Mesothelial cell of epicardium (in vitro differentiated cells): ENCODE results near the gene YIF1B. TPM values are rescaled to one million over a fixed set of nuclear protein-coding genes. Genes with fewer than 3 reads are reported as not detected.
A peak's percentile ranks its signal among the peaks of the same experiment; 100 is the strongest.

Experiments used
- DNase-seq, 2 experiments: peaks; one replicate each; pipeline ENCODE4 v3.0.0; 2021; ENCODE audit warnings: low spot score in 2 of 2; ENCODE audit not compliant: unreplicated experiment in 2 of 2
- H3K27ac Mint-ChIP-seq: 2 replicates; pipeline ENCODE4 v1.8.0; 2021; ENCODE audit warnings: mixed read lengths
- H3K27me3 Mint-ChIP-seq: 2 replicates; pipeline ENCODE4 v1.8.0; 2021; ENCODE audit warnings: low read depth, mixed read lengths
- H3K36me3 Mint-ChIP-seq: 2 replicates; pipeline ENCODE4 v1.8.0; 2021; ENCODE audit warnings: mixed read lengths
- H3K4me1 Mint-ChIP-seq: 2 replicates; pipeline ENCODE4 v1.8.0; 2021; ENCODE audit warnings: mixed read lengths
- H3K4me3 Mint-ChIP-seq: 2 replicates; pipeline ENCODE4 v1.8.0; 2021; ENCODE audit warnings: mild to moderate bottlenecking, moderate library complexity, mixed read lengths
- H3K9me3 Mint-ChIP-seq: 2 replicates; pipeline ENCODE4 v1.8.0; 2021; ENCODE audit warnings: mixed read lengths
- CTCF ChIP-seq: fragments of 200-600 bp; sonication (generic); IDR thresholded peaks from one replicate; pipeline ENCODE4 v1.5.0; 2021; ENCODE audit warnings: antibody characterized with exemption; ENCODE audit not compliant: unreplicated experiment
- total RNA-seq: library from RNA; stranded (reverse); gene quantifications from 3 replicates; pipeline ENCODE4 v1.2.1, GENCODE V29; 2021

The YIF1B gene
- total RNA-seq, 1 donor from 2014 or later, result 29.9 TPM

DNA sequence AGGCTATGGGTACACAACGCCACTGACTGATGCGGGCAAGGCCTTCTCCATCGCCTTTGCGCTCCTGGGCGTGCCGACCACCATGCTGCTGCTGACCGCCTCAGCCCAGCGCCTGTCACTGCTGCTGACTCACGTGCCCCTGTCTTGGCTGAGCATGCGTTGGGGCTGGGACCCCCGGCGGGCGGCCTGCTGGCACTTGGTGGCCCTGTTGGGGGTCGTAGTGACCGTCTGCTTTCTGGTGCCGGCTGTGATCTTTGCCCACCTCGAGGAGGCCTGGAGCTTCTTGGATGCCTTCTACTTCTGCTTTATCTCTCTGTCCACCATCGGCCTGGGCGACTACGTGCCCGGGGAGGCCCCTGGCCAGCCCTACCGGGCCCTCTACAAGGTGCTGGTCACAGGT lies 10.8 kb upstream of the YIF1B start:
- Mint-ChIP-seq H3K4me3 (no peak overlapping the region), H3K36me3 (no peaks in the 10 kb centered on the region), H3K9me3 (no peaks in the 10 kb centered on the region), H3K27ac (no peak overlapping the region), H3K4me1 (peaks cover 7% of the 10 kb centered on the region), H3K27me3 (peaks cover 2% of the 10 kb centered on the region)
- no peak for DNase-seq
- no peak for TF ChIP-seq CTCF

- H3K27me3 Mint-ChIP-seq, result peaks cover 20% of the 10 kb centered on the region
- TF ChIP-seq CTCF, result no peak
- peaks cover 15% of the 10 kb centered on the region for H3K4me1 Mint-ChIP-seq
These were observed 8.7 kb upstream of the YIF1B start for GRCh38 chr19:38324431-38324830.

DNA sequence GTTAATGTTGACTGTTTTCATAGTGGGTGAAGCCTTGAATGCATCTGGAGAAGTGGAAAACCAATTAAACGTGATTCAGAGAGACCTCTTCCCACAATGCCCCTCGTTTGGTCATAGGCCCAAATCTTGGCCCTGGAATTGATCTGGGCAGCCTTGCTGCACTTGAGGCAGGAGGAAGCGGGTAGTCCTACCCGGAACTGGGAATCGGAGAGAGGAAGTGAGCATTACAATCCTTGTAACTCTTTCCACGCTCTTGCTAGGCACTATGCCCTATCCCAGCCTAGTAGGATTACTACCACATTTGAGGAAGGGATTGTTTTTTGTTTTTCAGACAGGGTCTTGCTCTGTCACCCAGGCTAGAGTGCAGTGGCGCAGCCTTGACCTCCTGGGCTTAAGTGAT lies 7.5 kb upstream of the YIF1B start:
- H3K27ac Mint-ChIP-seq, result no peak overlapping the region

More at GRCh38 chr19:38324431-38324830, 8.7 kb upstream of the YIF1B start:
- DNase-seq, result no peak
- no peaks in the 10 kb centered on the region for H3K9me3 Mint-ChIP-seq
- no peak overlapping the region for H3K4me3 Mint-ChIP-seq
- no peak overlapping the region for H3K27ac Mint-ChIP-seq
- no peaks in the 10 kb centered on the region for H3K36me3 Mint-ChIP-seq

DNA sequence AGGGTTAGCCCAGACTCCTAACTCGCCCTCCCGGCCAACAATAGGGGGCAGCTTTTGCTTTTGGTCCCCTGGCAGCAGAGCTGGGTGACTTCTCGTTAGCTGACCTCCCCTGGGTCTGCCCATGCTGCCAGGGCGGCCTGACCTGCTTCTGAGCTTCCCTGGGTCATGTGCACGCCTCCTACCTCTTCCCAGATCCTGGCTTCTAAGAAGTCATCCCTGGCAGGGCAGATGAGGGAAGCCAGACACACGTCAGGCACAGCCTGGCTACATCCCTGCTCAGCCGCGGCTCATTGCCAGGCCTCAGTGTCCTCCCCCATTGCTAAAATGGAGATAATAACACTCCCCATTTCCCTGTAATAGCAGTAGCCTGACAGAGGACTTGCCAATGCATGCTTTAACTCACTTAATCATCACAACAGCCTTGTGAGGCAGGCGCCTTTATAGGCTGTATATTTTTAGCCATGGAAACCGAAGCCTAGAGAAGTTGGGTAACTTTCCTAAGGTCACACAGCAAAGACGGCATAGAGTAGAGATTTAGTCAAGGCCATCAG lies 6.0 kb upstream of the YIF1B start:
- Mint-ChIP-seq H3K4me3 (no peak overlapping the region), H3K27ac (peak overlapping the region; percentile 18), H3K36me3 (no peaks in the 10 kb centered on the region)

More for the DNA sequence above, 7.5 kb upstream of the YIF1B start:
- DNase-seq, result no peak
- Mint-ChIP-seq H3K4me3 (no peak overlapping the region), H3K9me3 (no peaks in the 10 kb centered on the region), H3K36me3 (no peaks in the 10 kb centered on the region), H3K27me3 (peaks cover 31% of the 10 kb centered on the region), H3K4me1 (peaks cover 25% of the 10 kb centered on the region)
- TF ChIP-seq CTCF, result no peak

DNA sequence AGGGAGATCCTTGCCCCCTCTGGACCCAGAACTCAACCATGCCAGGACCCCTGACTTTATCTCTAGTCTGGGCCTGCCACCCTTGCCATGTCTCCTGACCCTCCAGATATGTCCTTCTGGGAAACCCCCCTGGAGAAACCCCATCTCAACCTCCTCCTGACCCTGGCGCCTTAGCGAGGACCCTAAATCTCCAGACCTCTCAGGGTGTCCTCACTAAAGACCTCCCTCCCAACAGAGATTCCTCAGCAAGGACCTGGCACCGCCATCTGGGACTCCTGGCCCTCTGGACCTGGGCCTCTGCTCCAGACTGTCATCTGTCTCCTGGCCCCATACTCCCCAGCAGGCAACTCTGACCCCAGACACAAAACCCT lies 5.2 kb upstream of the YIF1B start:
- peaks cover 33% of the 10 kb centered on the region for H3K27me3 Mint-ChIP-seq
- H3K4me3 Mint-ChIP-seq, result peak overlapping the region; percentile 29
- no peak overlapping the region for H3K27ac Mint-ChIP-seq

More for the DNA sequence above, 6.0 kb upstream of the YIF1B start:
- H3K4me1 Mint-ChIP-seq, result peaks cover 25% of the 10 kb centered on the region
- peaks cover 33% of the 10 kb centered on the region for H3K27me3 Mint-ChIP-seq
- no peaks in the 10 kb centered on the region for H3K9me3 Mint-ChIP-seq
- no peak for TF ChIP-seq CTCF
- no peak for DNase-seq

More for the DNA sequence above, 5.2 kb upstream of the YIF1B start:
- H3K4me1 Mint-ChIP-seq, result peaks cover 25% of the 10 kb centered on the region
- no peaks in the 10 kb centered on the region for H3K36me3 Mint-ChIP-seq
- TF ChIP-seq CTCF, result no peak
- DNase-seq, result no peak
- H3K9me3 Mint-ChIP-seq, result no peaks in the 10 kb centered on the region
